ENCODE data around the gene CHCHD6.

DNA sequence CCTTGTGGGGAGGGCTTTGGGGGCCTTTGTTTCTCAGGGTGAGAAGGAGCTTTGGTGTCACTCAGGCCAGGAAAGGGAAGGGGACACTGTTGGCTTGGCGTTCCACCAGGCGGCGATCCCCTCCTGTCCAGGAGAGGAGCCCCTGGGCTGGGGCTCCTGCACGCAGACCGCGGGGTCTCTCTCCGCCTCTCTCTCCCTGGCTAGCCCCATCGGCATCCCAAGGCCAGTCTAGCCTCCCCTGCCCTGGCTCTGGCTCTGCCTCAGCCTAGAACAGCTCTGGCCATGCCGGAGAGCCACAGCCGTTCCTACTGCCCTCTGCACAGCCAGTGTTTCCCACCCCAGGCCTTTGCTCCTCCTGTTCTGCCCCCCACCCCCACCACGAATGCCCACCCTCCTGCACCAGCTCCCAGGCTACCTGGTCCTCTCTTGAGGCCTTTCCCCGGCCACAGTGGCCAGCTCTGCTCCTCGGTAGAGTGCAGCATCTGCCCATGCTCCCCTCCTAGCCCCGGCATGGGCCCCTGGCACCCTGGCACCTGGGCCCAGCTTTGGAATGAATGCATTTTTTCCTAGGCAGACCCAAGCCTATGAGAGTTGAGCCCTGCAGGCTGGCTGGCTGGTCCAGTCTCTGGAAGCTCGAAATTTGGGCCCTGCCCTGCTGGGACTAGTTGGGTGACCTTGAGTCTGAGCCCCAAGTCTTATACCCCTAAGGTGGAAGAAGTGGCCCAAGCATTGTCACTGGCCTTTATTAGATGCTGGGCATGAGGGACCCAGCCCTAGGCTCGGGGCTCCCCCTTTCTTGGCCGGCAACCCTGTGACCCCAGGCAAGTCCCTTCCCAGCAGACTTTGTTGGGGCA is 281.3 kb downstream of the CHCHD6 start:
- TF ChIP-seq, protein P1, sequence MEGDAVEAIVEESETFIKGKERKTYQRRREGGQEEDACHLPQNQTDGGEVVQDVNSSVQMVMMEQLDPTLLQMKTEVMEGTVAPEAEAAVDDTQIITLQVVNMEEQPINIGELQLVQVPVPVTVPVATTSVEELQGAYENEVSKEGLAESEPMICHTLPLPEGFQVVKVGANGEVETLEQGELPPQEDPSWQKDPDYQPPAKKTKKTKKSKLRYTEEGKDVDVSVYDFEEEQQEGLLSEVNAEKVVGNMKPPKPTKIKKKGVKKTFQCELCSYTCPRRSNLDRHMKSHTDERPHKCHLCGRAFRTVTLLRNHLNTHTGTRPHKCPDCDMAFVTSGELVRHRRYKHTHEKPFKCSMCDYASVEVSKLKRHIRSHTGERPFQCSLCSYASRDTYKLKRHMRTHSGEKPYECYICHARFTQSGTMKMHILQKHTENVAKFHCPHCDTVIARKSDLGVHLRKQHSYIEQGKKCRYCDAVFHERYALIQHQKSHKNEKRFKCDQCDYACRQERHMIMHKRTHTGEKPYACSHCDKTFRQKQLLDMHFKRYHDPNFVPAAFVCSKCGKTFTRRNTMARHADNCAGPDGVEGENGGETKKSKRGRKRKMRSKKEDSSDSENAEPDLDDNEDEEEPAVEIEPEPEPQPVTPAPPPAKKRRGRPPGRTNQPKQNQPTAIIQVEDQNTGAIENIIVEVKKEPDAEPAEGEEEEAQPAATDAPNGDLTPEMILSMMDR (IDR thresholded peaks at IDR 0.05; ENCODE audit: borderline replicate concordance, extremely low read depth, low read length, poor library complexity, severe bottlenecking), result no peak
- TF ChIP-seq EZH2 (IDR thresholded peaks at IDR 0.05; ENCODE audit: borderline replicate concordance, low read depth, low read length, severe bottlenecking), result no peak

All from DND-41 (cell line).